Occipital lobe (tissue), 2 donors: Measurements from ENCODE around the gene LHFPL2. TPM values are rescaled to one million over a fixed set of nuclear protein-coding genes. Genes with fewer than 3 reads are reported as not detected.

Source experiments
- DNase-seq: peaks from one replicate; lab custom pipeline; 2025; lab: John Stamatoyannopoulos, UW
- total RNA-seq: library from RNA; depleted of rRNA; stranded (reverse); fragments of >200 nt; gene quantifications from one replicate; pipeline ENCODE4 v1.2.3, GENCODE V29; 2014

Gene LHFPL2
- total RNA-seq, 1 donor from 2014 or later = 20.4 TPM

GRCh38 chr5:78640662-78641474, 7.7 kb downstream of the LHFPL2 start:
- DNase-seq = no peak

- DNase-seq = no peak
Measured at GRCh38 chr5:78639791-78640190, 8.8 kb downstream of the LHFPL2 start.

GRCh38 chr5:78638973-78639669, 9.5 kb downstream of the LHFPL2 start:
- no peak for DNase-seq

- DNase-seq = peak; percentile 39
Measured at GRCh38 chr5:78638423-78638822, 10.1 kb downstream of the LHFPL2 start.

GRCh38 chr5:78637468-78637867, 11.1 kb downstream of the LHFPL2 start:
- no peak for DNase-seq

- DNase-seq = no peak
Measured at GRCh38 chr5:78636682-78637081, 11.9 kb downstream of the LHFPL2 start.

GRCh38 chr5:78634634-78635033, 13.9 kb downstream of the LHFPL2 start:
- DNase-seq = no peak

GRCh38 chr5:78634229-78634628, 14.3 kb downstream of the LHFPL2 start:
- no peak for DNase-seq

GRCh38 chr5:78633700-78634099, 14.9 kb downstream of the LHFPL2 start:
- no peak for DNase-seq

GRCh38 chr5:78632467-78632866, 16.1 kb downstream of the LHFPL2 start:
- DNase-seq = no peak

GRCh38 chr5:78631931-78632330, 16.6 kb downstream of the LHFPL2 start:
- no peak for DNase-seq

GRCh38 chr5:78630047-78630446, 18.5 kb downstream of the LHFPL2 start:
- no peak for DNase-seq

- DNase-seq = no peak
Measured at GRCh38 chr5:78629624-78630023, 18.9 kb downstream of the LHFPL2 start.

- no peak for DNase-seq
Measured at GRCh38 chr5:78628270-78628992, 20.1 kb downstream of the LHFPL2 start.

- no peak for DNase-seq
Measured at GRCh38 chr5:78627766-78628165, 20.8 kb downstream of the LHFPL2 start.

GRCh38 chr5:78627175-78627574, 21.4 kb downstream of the LHFPL2 start:
- DNase-seq = no peak

GRCh38 chr5:78626009-78626571, 22.5 kb downstream of the LHFPL2 start:
- no peak for DNase-seq

GRCh38 chr5:78624992-78625391, 23.6 kb downstream of the LHFPL2 start:
- no peak for DNase-seq

- DNase-seq = no peak
Measured at GRCh38 chr5:78624011-78624541, 24.5 kb downstream of the LHFPL2 start.

- DNase-seq = no peak
Measured at GRCh38 chr5:78622302-78622971, 26.1 kb downstream of the LHFPL2 start.

- no peak for DNase-seq
Measured at GRCh38 chr5:78621291-78621738, 27.3 kb downstream of the LHFPL2 start.
